Activated naive CD4-positive, alpha-beta T cell treated with anti-CD3 and anti-CD28 coated beads, Interleukin-2, amount 10 ng/mL, durations not matched to agents 7 days and 5 days (primary cell): ENCODE results near the gene AGTRAP.

ENCODE experiments used
- CTCF ChIA-PET: fragments of 350-600 bp; sonication (Branson Sonifier 250); formaldehyde crosslinking; loops from one replicate; lab custom pipeline; 2021; ENCODE audit warnings: antibody characterized with exemption; lab: Charles Lee
- DNase-seq: peaks from one replicate; pipeline ENCODE4 v3.0.0-alpha.2; 2020
- H3K27ac Mint-ChIP-seq: one replicate; pipeline ENCODE4 v1.8.0; 2021; ENCODE audit warnings: mild to moderate bottlenecking, moderate library complexity, mixed read lengths
- H3K27me3 Mint-ChIP-seq: one replicate; pipeline ENCODE4 v1.8.0; 2021; ENCODE audit warnings: mild to moderate bottlenecking, mixed read lengths
- H3K36me3 Mint-ChIP-seq: one replicate; pipeline ENCODE4 v1.8.0; 2021; ENCODE audit warnings: mixed read lengths
- H3K4me1 Mint-ChIP-seq: one replicate; pipeline ENCODE4 v1.8.0; 2021; ENCODE audit warnings: mixed read lengths
- H3K4me3 Mint-ChIP-seq: one replicate; pipeline ENCODE4 v1.8.0; 2021; ENCODE audit warnings: mild to moderate bottlenecking, moderate library complexity, mixed read lengths
- H3K9me3 Mint-ChIP-seq: one replicate; pipeline ENCODE4 v1.8.0; 2021; ENCODE audit warnings: mixed read lengths

Gene AGTRAP, protein sequence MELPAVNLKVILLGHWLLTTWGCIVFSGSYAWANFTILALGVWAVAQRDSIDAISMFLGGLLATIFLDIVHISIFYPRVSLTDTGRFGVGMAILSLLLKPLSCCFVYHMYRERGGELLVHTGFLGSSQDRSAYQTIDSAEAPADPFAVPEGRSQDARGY

DNA sequence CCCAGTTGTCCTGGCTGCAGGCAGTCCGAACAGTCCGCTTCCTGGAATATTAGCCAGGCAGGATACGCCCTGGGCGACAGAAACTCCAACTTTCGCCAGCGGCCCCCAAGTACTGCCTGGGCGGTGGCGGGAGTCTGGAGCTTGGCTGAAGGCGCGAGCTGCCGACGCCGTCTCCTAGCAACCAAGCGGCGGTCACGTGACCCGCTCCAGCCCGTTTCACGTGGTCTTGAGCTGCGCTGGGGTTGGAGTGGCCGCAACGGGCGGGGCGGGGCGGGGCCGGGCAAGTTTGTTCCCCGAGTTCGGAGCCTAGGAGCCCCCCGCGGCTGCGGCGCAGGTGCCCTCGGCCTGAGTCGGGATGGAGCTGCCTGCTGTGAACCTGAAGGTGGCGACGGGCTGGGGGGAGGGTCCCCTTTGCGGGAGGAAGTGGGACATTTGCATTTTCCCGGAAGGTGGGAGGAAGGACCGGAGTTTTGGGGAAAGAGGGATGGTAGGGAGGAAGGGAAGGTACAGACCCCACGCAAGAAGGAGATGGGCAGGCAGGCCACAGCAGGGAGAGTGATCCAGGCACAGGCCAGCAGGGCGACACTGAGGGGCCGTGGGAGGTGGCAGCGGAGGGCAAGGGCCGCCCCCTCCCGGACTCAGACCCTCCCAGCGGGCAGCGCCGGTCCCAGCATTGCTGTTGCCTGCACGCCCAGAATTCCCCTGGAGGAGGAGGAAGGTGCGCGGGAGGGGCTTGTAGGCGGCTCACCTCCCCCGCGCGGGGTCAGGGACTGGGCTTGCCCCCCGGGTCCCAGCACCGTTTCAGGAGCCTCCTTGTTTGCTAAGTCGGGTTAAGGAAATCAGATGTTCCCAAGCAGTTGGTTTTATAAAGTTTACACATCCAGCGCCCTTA, at the start of gene AGTRAP:
AGTRAP (plus strand) TSS at position 283 of the 892 bp plus-strand sequence; CDS start at position 356, 73 bp downstream.
- peaks cover 25% of the 10 kb centered on the region for H3K27me3 Mint-ChIP-seq
- peak; percentile 94 for DNase-seq
- CTCF ChIA-PET: interaction anchor here (0.6 to 2.8 kb wide), 6 partner anchors 9 to 86 kb away, joined by 3 to 12 read pairs (median 4); partner anchors contain the start of gene FBXO6
- H3K4me1 Mint-ChIP-seq: peaks cover 78% of the 10 kb centered on the region
- H3K36me3 Mint-ChIP-seq: peaks cover 11% of the 10 kb centered on the region
- H3K27ac Mint-ChIP-seq: peak within 1 kb of the TSS; percentile 88
- H3K9me3 Mint-ChIP-seq: no peaks in the 10 kb centered on the region
- peak within 1 kb of the TSS; percentile 95 for H3K4me3 Mint-ChIP-seq

DNA sequence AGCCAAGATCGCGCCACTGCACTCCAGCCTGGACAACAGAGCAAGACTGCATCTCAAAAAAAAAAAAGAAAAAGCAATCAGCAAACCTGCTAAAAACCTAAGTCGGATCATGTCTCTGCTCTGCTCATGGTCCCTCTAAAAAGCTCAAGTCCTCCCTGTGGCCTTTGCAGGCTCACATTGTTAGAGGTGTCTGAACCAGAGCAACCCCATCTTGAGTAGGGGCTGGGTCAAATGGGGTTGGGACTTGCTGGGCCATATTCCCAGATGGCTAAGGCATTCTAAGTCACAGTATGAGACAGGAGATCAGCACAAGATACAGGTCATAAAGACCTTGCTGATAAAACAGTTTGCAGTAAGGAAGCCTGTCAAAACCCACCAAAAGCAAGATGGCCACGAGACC, 47.4 kb upstream of the AGTRAP start:
- H3K4me3 Mint-ChIP-seq: no peak overlapping the region
- no peak for DNase-seq
- no peak overlapping the region for H3K27ac Mint-ChIP-seq
- H3K36me3 Mint-ChIP-seq: no peaks in the 10 kb centered on the region
- peaks cover 93% of the 10 kb centered on the region for H3K27me3 Mint-ChIP-seq
- peaks cover 22% of the 10 kb centered on the region for H3K4me1 Mint-ChIP-seq
- no peaks in the 10 kb centered on the region for H3K9me3 Mint-ChIP-seq
- CTCF ChIA-PET: no interaction called here

DNA sequence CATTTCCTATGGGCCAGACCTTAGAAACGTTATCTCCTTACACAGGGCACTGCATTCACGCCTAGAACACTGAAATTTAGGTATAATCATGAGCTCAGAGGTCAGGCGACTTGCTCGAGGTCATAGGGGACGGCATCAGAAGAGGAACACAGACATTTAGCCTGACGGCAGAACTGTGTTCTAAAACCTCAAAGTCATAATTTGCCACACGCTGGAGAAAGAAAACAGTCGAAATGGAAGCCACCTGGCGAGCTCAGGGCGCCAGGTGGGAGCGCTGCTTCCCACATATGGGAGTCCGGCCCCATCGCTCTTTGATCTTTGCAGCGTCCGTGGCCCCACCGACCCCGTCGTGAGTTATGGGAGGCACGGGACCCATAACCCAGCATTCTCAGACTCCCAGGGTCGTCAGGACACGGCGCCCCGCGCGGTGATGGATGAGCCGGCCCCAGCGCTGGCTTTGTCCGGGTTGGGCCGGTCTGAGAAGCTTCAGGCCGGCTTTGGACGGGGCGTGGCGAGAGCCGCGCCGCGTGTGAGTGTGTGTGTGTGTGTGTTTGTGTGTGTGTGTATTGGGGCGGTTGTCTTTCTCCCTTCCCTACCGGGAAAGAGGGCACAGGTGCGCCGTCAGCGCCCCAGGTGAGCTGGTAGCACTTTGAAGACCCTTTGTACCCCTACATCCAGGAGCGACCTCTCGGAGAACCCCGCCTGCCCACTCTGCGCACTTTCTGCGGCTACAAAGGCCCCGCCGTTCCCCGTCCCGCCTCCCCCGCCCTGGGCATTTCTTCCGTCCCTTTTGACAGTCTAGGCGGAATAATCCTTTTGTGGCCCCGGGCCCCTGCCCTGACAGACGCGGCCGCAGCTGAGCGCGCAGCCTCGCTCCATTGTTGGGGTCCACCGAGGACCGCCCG, 45.3 kb upstream of the AGTRAP start:
- Mint-ChIP-seq H3K36me3 (no peaks in the 10 kb centered on the region), H3K4me1 (peaks cover 27% of the 10 kb centered on the region), H3K27me3 (peaks cover 89% of the 10 kb centered on the region), H3K27ac (no peak overlapping the region), H3K9me3 (no peaks in the 10 kb centered on the region), H3K4me3 (peak overlapping the region; percentile 35)
- CTCF ChIA-PET: interaction anchor here (1.0 to 1.4 kb wide), 3 partner anchors 8 to 30 kb away, joined by 3 to 4 read pairs (median 4); no protein-coding TSS in a partner anchor
- DNase-seq: no peak

DNA sequence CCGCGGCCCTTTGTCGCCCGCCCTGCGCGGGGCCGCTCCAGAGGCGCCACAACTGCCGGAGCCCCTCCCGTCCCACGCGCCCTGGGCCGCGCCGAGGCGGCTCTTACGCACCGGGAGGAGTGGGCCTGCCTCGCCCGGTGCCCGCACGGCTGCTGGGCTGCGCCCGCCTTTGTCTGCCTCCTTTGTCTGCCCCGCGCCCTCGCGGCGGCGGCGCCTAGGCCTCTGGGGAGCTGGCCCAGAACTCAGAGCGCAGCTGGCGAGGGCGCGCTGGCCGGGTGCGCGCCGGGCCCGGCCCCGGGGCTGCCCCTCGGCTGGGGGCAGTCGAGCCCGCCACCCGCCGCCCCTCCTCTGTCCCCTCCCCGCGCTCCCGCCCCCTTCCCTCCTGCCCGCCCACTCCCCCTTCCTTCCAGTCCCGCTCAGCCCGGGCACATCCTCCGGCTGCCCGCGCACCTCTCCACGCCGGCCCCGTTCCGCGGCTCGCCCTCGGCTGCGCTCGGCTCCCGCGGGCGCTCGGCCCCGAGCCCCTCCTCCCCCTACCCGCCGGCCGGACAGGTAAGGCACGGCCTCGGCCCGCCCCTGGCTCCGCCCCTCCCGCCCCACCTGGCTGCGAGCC, 44.5 kb upstream of the AGTRAP start, which contains the start of gene DRAXIN:
DRAXIN (plus strand) TSS at position 409 of the 613 bp plus-strand sequence. CDS start 14,549 bp downstream, outside the sequence.
- Mint-ChIP-seq H3K9me3 (no peaks in the 10 kb centered on the region), H3K27me3 (peaks cover 90% of the 10 kb centered on the region), H3K4me1 (peaks cover 27% of the 10 kb centered on the region), H3K36me3 (no peaks in the 10 kb centered on the region), H3K4me3 (peak within 1 kb of the TSS; percentile 52), H3K27ac (peak within 1 kb of the TSS; percentile 74)
- peak; percentile 38 for DNase-seq
- CTCF ChIA-PET: interaction anchor here (1.2 kb wide), 1 partner anchor 9 kb away, joined by 4 read pairs; no protein-coding TSS in a partner anchor

DNA sequence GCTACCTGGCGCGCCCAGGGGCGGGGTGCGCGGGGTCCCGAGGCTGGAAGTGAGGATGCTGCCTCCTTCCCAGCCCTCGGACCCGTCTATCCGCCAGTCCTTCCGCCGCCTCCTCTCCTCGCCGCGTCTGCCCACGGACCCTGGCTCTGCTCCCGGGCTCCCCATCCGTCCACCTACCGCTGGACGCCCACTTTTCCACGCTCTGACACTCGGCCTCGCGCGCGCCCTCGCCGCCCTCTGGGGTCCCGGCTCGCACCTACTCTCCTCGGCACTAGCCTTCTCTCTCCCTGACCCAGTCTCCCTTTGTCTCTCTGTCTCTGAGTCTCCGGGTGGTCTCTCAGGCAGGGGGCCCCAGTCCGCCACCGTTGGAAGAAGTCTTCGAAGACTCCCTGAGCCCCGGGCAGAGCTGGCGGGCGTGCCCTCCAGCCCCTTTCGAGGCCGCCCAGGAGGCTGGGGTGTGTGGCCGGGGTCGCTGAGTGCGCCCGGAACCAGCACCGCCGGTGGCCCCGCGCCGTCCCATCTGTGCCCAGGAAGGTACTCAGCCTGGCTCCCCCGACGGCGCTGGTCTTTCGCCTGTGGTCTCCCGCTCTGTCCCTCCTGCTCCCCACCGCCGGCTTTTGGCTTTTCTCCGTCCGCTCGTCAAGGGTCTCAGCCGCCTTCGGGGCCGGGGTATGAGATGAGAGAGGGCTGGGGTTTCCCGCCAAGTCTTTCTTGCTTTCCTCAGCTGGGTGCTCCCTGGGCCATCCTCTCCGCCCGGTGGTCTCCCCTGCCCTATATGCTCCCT, 43.8 kb upstream of the AGTRAP start:
- Mint-ChIP-seq H3K9me3 (no peaks in the 10 kb centered on the region), H3K36me3 (no peaks in the 10 kb centered on the region), H3K4me3 (peak overlapping the region; percentile 52), H3K27ac (peak overlapping the region; percentile 74), H3K27me3 (peaks cover 93% of the 10 kb centered on the region), H3K4me1 (peaks cover 27% of the 10 kb centered on the region)
- DNase-seq: no peak
- CTCF ChIA-PET: no interaction called here

DNA sequence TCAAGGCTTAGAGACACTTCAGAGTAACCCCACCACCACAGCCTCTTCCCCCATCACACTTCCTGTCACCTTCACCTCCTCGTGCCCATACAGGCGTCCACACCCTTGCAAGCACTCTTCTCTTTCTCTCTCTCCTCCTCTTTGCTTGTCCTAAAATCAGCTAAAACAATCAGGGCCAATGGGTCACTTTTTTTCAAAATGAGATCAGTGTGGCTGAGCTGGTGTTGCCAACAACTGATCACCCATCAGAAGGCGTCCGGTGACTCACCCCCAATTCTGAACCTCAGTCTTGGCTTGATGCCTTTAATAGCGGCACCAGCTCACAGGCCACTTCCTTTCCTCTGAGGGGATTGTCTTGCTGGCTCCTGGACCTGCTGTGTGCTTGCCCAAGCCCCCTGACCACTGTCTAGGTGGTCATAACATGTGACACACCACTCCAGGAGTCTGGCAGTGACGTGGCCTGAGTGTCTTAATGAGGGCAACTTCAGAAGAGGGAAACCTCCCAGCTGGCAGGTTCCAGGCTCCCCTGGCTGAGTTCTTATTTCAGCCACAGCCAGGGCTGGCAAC, 42.8 kb upstream of the AGTRAP start:
- peak; percentile 54 for DNase-seq
- peaks cover 90% of the 10 kb centered on the region for H3K27me3 Mint-ChIP-seq
- no peaks in the 10 kb centered on the region for H3K36me3 Mint-ChIP-seq

DNA sequence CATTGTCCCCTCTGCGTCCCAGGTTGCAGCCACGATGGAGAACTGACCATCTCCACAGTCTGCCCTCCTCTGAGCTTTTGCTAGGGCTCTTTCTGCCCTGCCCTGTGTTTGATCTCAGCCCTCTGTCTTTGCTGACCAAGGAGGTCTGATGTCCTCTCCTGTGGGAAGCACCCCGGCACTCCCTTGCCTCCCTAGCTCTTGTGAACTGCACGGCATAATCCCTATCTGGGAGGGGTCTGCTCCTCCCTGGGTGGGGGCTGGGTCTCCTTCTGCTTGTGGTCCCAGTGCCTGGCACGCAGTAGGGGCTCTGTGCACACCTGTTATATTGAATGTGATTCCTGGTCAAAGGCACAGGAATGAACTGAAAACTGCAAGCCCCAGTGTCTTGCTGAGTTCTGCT, 42.0 kb upstream of the AGTRAP start:
- Mint-ChIP-seq H3K27ac (no peak overlapping the region), H3K9me3 (no peaks in the 10 kb centered on the region), H3K4me3 (no peak overlapping the region), H3K4me1 (peaks cover 27% of the 10 kb centered on the region), H3K27me3 (peaks cover 90% of the 10 kb centered on the region), H3K36me3 (no peaks in the 10 kb centered on the region)
- DNase-seq: no peak
- CTCF ChIA-PET: no interaction called here

More for the DNA sequence above, 42.8 kb upstream of the AGTRAP start:
- H3K27ac Mint-ChIP-seq: no peak overlapping the region
- H3K9me3 Mint-ChIP-seq: no peaks in the 10 kb centered on the region
- CTCF ChIA-PET: interaction anchor here (1.0 kb wide), 1 partner anchor 11 kb away, joined by 3 read pairs; no protein-coding TSS in a partner anchor
- peak overlapping the region; percentile 47 for H3K4me3 Mint-ChIP-seq
- H3K4me1 Mint-ChIP-seq: peaks cover 27% of the 10 kb centered on the region

DNA sequence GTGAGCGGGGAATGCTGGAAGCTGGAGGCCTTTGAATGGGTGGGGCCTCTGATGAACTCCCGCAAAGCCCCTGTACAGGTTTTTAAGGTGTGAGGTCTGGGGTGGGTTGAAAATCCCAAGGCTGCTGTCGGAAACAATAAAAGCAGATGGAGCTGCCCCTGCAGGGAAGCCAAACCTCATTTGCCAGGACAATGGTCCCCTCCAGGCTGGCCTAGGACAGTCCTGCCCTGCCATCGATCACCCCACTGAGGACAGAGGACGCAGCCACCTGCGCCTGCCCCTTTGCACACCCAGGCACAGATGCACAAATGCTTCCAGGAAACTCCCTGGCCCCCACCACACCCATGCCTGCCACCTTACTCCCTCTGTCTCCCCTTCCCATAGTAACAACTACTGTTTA, 40.1 kb upstream of the AGTRAP start:
- CTCF ChIA-PET: interaction anchor here (1.0 to 2.1 kb wide), 5 partner anchors 10 to 46 kb away, joined by 3 to 6 read pairs (median 4); no protein-coding TSS in a partner anchor
- Mint-ChIP-seq H3K27ac (no peak overlapping the region), H3K27me3 (peaks cover 80% of the 10 kb centered on the region), H3K9me3 (no peaks in the 10 kb centered on the region), H3K4me3 (no peak overlapping the region), H3K4me1 (peaks cover 20% of the 10 kb centered on the region), H3K36me3 (no peaks in the 10 kb centered on the region)
- DNase-seq: no peak

DNA sequence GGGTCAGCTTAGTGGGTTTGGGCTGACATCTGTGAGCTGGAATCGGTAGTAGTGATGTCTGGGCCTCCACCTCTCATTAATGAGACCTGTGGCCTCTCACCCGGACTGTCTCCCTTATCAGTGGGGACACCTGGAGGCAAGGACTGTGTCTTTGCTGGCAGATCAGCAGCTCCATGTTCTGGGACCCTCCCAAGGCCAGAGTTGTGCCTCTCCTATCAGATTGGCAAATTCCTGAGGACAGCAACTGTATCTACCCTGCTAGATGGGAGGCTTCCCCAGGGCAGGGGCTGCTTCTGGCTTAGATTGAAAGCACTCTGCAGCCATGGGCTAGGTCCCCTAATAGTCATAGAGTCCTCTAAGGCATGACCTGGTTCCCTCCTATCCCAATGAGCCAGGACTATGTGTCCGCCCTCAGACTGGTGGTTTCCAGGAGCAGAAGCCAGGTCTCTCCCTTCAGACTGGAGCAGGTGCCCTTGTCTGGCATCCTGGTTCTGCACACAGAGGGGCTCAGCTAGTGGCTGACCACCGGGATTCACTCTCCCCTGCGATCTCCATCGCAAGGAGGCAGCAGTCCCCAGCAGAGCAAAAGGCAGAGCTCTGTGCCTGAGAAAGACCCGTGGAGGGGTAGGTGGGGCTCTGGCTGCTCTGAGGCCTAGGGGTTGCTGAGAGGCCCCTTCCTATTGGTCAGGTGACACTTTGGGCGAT, 38.6 kb upstream of the AGTRAP start:
- H3K27ac Mint-ChIP-seq: no peak overlapping the region
- no peaks in the 10 kb centered on the region for H3K9me3 Mint-ChIP-seq
- peaks cover 68% of the 10 kb centered on the region for H3K27me3 Mint-ChIP-seq
- H3K36me3 Mint-ChIP-seq: no peaks in the 10 kb centered on the region
- H3K4me1 Mint-ChIP-seq: peaks cover 17% of the 10 kb centered on the region
- no peak overlapping the region for H3K4me3 Mint-ChIP-seq
- no peak for DNase-seq
- CTCF ChIA-PET: interaction anchor here (0.9 to 1.0 kb wide), 2 partner anchors 22 to 34 kb away, joined by 3 to 4 read pairs; partner anchors contain the start of gene FBXO6

DNA sequence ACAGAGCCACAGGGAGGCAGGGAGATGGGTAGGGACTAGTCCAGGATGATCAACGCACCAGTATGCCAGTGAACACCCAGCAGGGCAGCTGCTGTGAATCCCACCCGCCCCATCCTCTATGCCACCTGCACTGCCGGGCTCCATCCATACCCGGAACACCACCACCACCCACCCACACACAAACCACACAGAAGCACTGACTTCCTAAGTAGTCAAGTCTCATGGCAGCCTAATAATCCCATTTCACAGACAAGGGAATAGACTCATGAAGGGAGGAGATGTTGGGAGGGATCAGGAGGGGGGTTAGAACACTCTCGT, 38.1 kb upstream of the AGTRAP start:
- Mint-ChIP-seq H3K4me1 (peaks cover 12% of the 10 kb centered on the region), H3K36me3 (no peaks in the 10 kb centered on the region), H3K27me3 (peaks cover 63% of the 10 kb centered on the region), H3K9me3 (no peaks in the 10 kb centered on the region), H3K4me3 (no peak overlapping the region), H3K27ac (no peak overlapping the region)
- CTCF ChIA-PET: no interaction called here
- no peak for DNase-seq

DNA sequence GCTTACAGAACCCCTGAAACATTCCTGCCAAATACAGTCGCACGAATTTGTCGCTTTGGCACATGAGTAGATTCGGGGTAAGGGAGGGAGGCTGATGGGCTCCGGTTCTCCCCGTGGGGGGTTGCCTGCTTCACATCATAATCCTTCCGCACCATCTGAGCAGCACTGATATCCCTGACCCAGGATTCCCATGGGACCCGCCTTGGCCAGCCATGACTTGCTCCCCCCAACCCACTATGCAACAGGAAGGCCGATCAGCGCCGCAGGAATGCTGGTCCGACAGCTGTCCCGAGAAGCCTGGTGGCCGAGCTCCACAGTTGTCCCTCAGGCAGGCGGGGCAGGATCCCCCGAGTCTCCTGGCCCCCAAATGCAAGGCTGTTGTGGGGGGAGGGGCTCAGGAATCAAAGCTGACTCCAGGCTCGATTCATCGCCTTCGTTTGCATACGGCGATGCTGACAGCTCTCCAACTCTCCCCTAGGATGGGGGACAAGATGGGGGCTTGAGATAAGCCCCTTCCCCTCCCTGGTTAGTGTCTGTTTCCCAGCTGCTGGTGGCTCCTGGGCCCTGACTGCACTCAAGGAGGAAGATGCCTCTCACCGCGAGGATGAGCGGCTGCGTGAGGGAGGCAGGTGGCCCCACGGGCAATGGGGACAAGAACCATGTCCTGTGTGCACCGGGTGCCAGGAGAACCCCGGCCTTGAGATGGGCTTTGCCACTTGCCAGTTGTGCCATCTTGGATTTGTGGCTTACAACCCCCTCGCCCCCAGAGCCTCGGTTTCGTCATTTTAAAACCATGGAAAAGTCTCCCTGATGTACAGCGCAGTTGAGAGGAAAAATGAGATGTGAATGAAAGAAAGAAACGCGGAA, 35.1 kb upstream of the AGTRAP start:
- H3K27me3 Mint-ChIP-seq: peaks cover 66% of the 10 kb centered on the region
- H3K4me1 Mint-ChIP-seq: no peaks in the 10 kb centered on the region
- no peak overlapping the region for H3K4me3 Mint-ChIP-seq
- DNase-seq: no peak
- H3K36me3 Mint-ChIP-seq: no peaks in the 10 kb centered on the region
- no peak overlapping the region for H3K27ac Mint-ChIP-seq
- no peaks in the 10 kb centered on the region for H3K9me3 Mint-ChIP-seq
- CTCF ChIA-PET: no interaction called here
